Right lung (tissue), 5 donors: ENCODE data around the gene TTC9B. TPM values are rescaled to one million over a fixed set of nuclear protein-coding genes. Genes with fewer than 3 reads are reported as not detected.
A peak's percentile ranks its signal among the peaks of the same experiment; 100 is the strongest.

ENCODE experiments used
- DNase-seq, 2 donors: peaks; one replicate each; pipeline ENCODE4 v3.0.0-alpha.2; 2013
- polyA plus RNA-seq, 5 donors: library from polyadenylated mRNA; unstranded; fragments of 120-200 nt; gene quantifications; one replicate each; pipeline versions ENCODE4 v1.2.1 to v1.2.3, GENCODE V29; 2013; ENCODE audit warnings: inconsistent platforms in 1 of 5, low replicate concordance in 1 of 5; ENCODE audit not compliant: insufficient read length in 5 of 5, insufficient read depth in 1 of 5

TTC9B gene
- polyA plus RNA-seq, 5 donors: 0.12 to 0.31 (median 0.17) TPM; not detected in 2

GRCh38 chr19:40249781-40250180 is 31.6 kb upstream of the TTC9B start:
- DNase-seq: no peak

GRCh38 chr19:40249201-40249600 is 31.0 kb upstream of the TTC9B start:
- DNase-seq: no peak

- no peak for DNase-seq
Measured at GRCh38 chr19:40247735-40248262, 29.6 kb upstream of the TTC9B start.

- DNase-seq: no peak
Measured at GRCh38 chr19:40247178-40247577, 29.0 kb upstream of the TTC9B start.

- no peak for DNase-seq
Measured at GRCh38 chr19:40246292-40247073, 28.3 kb upstream of the TTC9B start.

GRCh38 chr19:40245506-40246128 is 27.4 kb upstream of the TTC9B start:
- DNase-seq: no peak

GRCh38 chr19:40244579-40245317 is 26.6 kb upstream of the TTC9B start:
- DNase-seq: no peak

GRCh38 chr19:40243181-40243580 is 25.0 kb upstream of the TTC9B start:
- no peak for DNase-seq

GRCh38 chr19:40242480-40242879 is 24.3 kb upstream of the TTC9B start:
- DNase-seq: no peak

GRCh38 chr19:40241809-40242384 is 23.7 kb upstream of the TTC9B start:
- DNase-seq: peak in 1 of 2 donors; percentile 51

GRCh38 chr19:40241125-40241808 is 23.1 kb upstream of the TTC9B start:
- no peak for DNase-seq

- DNase-seq: no peak
Measured at GRCh38 chr19:40240332-40240731, 22.1 kb upstream of the TTC9B start.

GRCh38 chr19:40239415-40240226 is 21.4 kb upstream of the TTC9B start:
- DNase-seq: no peak

GRCh38 chr19:40238775-40239174 is 20.6 kb upstream of the TTC9B start:
- DNase-seq: no peak

- no peak for DNase-seq
Measured at GRCh38 chr19:40237791-40238190, 19.6 kb upstream of the TTC9B start.

- no peak for DNase-seq
Measured at GRCh38 chr19:40236366-40236765, 18.2 kb upstream of the TTC9B start.

GRCh38 chr19:40236026-40236355 is 17.8 kb upstream of the TTC9B start:
- no peak for DNase-seq

GRCh38 chr19:40235238-40236025 is 17.2 kb upstream of the TTC9B start:
- no peak for DNase-seq

- DNase-seq: no peak
Measured at GRCh38 chr19:40234429-40235237, 16.4 kb upstream of the TTC9B start.
